Measurements from ENCODE around the gene APP.

The APP gene

GRCh38 chr21:26170471-26171257 is at the start of gene APP:
APP (minus strand) TSS chr21:26170770; CDS start chr21:26170620, 150 bp downstream.
- peak; percentile 68 to 81 (median 78) for DNase-seq

GRCh38 chr21:26212220-26212619 is 41.6 kb upstream of the APP start:
- DNase-seq = no peak

GRCh38 chr21:26210614-26211013 is 40.0 kb upstream of the APP start:
- no peak for DNase-seq

- DNase-seq = no peak
Observed at GRCh38 chr21:26207021-26207420, 36.5 kb upstream of the APP start.

- DNase-seq = no peak
Observed at GRCh38 chr21:26199456-26199855, 28.9 kb upstream of the APP start.

GRCh38 chr21:26195708-26196107 is 25.1 kb upstream of the APP start:
- DNase-seq = no peak

- DNase-seq = no peak
Observed at GRCh38 chr21:26194811-26195251, 24.3 kb upstream of the APP start.

- DNase-seq = no peak
Observed at GRCh38 chr21:26194326-26194725, 23.8 kb upstream of the APP start.

GRCh38 chr21:26191609-26192008 is 21.0 kb upstream of the APP start:
- DNase-seq = no peak

- DNase-seq = no peak
Observed at GRCh38 chr21:26188422-26188821, 17.9 kb upstream of the APP start.

GRCh38 chr21:26185446-26185845 is 14.9 kb upstream of the APP start:
- DNase-seq = no peak

GRCh38 chr21:26185021-26185420 is 14.5 kb upstream of the APP start:
- no peak for DNase-seq

GRCh38 chr21:26179501-26179900 is 8.9 kb upstream of the APP start:
- no peak for DNase-seq

GRCh38 chr21:26177746-26178426 is 7.3 kb upstream of the APP start:
- DNase-seq = no peak

- no peak for DNase-seq
Observed at GRCh38 chr21:26177187-26177586, 6.6 kb upstream of the APP start.

- DNase-seq = no peak
Observed at GRCh38 chr21:26171258-26172100, 909 bp upstream of the APP start.

GRCh38 chr21:26169611-26170470 is 729 bp downstream of the APP start:
- DNase-seq = peak in 3 of 4 experiments; percentile 1 to 4 (median 2)

- peak in 1 of 4 experiments; percentile 2 for DNase-seq
Observed at GRCh38 chr21:26169061-26169610, 1.4 kb downstream of the APP start.

- no peak for DNase-seq
Observed at GRCh38 chr21:26168371-26168770, 2.2 kb downstream of the APP start.

- no peak for DNase-seq
Observed at GRCh38 chr21:26167593-26167992, 3.0 kb downstream of the APP start.

- DNase-seq = no peak
Observed at GRCh38 chr21:26165331-26165730, 5.2 kb downstream of the APP start.

- no peak for DNase-seq
Observed at GRCh38 chr21:26164311-26164710, 6.3 kb downstream of the APP start.
